Measurements from ENCODE around the gene KLHDC9.
A peak's percentile ranks its signal among the peaks of the same experiment; 100 is the strongest.
"Not testable (repeated sequence)": the region's sequence is repeated elsewhere in the genome, so short reads cannot be mapped to it uniquely, and the experiment has no call there.

Gene KLHDC9, protein sequence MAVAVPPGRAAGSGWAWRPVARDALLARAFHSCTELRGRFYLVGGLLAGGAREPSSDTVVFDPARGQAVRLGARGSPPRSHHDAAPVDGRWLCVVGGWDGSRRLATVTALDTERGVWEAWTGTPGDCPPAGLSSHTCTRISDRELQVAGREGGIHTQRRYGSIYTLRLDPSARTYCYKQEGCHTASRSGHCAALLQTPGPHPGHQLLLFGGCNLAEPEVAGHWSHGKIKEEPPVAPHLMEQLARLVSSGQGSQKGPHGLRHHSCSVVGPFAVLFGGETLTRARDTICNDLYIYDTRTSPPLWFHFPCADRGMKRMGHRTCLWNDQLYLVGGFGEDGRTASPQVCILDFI

GRCh38 chr1:161098210-161099068 is at the start of gene KLHDC9:
Gene KLHDC9, plus strand, starts transcription at chr1:161098361. Its CDS starts 175 bp downstream, at chr1:161098536.
- DNase-seq: peak in 2 of 4 experiments; percentile 35 to 45

DNA sequence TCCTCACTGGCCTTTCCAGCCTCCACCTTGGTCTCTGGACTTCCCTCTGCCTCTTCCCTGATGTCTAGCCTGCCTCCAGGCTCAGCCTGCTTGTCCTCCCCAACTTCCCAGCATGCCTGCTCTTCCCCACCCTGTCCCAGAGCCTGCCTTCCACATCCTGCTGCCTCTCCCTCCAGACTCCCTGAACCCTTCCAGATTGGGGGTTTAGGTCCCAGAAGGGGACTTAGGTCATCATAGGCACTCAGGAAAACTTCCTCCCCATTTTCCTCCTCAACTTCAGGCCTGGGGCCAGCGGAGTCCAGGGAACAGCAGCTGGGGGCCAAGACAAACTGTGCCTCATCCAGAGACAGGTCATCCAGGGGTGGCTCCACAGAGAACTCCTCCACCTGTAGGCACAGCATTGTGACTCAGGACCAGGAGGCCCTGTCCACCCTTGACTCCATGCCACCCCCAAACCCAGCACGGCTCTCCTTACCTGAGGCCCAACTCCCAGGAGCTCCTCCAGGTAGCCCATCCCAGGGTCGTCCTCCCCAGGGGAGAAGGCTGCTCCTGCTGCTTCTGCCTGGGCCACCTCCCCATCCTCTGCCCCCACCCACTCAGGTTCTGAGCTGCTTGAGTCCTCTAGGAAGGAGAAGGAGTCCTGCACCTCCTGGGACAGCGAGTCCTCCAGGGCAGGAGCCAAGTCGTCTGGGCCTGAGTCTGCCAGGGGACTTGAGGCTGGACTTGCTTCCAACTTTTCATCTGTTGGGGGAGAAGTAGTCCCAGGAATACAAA is 49.0 kb upstream of the KLHDC9 start:
- DNase-seq: no peak

DNA sequence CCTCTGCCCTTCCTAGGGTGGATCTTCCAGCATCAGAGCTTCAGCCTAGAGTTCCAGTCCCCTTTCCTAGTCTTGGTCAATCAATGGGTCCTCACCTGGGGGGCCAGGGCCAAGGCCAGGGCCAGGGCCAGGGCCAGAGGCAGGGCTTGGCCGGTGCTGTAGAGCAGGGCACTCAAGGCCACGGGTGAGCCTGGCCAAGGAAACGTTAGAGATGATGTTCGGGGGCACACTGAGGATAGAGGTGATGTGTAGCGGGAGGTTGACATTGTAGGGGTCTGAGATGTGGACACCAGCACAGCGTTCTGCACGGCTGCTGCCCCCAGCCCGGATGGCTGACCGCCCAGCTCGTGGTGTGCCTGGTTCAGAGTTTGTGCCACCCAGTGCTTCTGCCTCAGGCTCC is 46.9 kb upstream of the KLHDC9 start:
- DNase-seq: no peak

- no peak for DNase-seq
These were observed 45.3 kb upstream of the KLHDC9 start for GRCh38 chr1:161052899-161053298.

- no peak for DNase-seq
These were observed 43.9 kb upstream of the KLHDC9 start for GRCh38 chr1:161054232-161054631.

DNA sequence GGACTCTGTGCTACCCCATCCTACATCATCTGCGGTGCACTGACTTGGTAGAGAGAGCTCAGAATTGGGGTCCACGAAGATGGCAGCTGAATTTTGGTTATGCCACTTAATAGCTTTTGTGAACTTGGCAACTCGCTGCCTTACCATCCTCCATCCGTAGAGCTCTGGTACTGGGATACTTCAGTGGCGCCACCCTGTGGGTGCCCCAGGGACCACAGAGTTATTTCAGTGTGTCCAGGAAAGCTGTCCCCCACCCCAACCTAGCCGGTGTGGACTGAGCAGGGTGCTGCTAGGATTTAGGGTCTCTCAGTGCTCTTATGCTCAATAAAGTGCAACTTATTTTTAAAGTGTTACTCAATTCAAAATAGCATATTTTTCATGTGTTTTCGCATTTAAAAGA is 43.4 kb upstream of the KLHDC9 start:
- DNase-seq: no peak

DNA sequence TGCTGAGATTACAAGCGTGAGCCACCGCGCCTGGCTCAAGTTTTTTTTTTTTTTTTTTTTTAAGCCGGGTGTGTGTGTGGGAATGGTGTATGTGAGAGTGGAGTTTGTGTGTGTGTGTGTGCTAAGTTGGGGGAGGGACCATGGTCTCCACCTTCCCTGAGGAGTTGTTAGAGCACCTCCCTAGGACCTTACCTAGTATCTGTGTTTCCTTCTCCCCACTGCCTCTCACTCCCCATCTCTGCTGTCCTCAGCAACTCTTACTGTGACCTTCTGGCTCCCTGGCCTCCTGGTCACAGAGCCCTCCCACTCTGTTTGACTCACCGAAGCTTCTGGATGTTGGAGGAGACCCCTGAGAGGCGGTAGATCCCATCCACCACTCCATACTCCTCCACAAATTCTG is 38.9 kb upstream of the KLHDC9 start:
- DNase-seq: no peak

DNA sequence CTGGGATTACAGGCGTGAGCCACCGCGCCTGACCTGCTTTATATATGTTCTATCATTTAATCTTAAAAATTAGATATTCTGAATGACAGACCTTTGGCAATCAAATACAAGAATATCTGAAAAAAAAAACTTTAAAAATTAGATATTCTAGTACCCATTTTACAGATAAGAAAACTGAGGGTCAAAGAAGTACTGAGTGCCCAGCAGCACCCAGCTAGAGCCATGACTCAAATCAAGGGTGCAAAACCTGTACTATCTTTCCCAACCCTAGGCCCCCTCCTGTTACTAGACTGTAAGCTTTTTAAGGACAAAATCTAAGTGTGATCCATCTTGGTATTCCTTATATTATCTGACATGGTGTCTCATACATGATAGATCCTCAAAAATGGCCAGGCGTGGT is 36.7 kb upstream of the KLHDC9 start:
- DNase-seq: no peak

- DNase-seq: not testable (repeated sequence)
These were observed 34.2 kb upstream of the KLHDC9 start for GRCh38 chr1:161063936-161064335.

DNA sequence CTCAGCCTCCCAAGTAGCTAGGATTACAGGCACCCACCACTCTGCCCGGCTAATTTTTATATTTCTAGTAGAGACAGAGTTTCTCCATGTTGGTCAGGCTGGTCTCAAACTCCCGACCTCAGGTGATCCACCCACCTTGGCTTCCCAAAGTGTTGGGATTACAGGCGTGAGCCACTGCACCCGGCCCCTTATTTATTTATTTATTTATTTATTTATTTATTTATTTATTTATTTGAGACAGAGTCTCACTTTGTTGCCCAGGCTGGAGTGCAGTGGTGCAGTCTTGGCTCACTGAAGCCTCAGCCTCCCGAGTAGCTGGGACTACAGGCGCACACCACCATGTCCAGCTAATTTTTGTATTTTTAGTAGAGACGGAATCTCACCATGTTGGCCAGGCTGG is 32.5 kb upstream of the KLHDC9 start:
- not testable (repeated sequence) for DNase-seq

DNA sequence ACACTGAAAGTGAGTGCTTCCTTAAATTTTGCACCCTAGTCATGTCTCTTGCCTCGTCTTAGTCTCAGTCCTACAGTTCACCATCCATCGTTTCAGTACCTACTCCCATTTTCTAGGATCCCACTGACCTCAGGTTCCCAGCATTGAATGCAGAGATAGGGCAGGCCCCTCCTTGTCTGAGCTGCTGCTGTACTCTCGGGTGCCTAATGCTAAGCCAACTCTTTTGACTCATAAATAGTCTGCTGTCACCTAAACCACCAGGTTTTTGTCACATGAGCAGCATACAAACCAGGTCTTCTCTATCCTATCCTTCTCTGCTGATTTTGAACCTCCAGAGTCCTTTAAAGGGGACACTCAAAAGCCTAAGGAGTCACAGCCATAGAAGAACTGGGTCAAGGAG is 31.5 kb upstream of the KLHDC9 start:
- DNase-seq: no peak

DNA sequence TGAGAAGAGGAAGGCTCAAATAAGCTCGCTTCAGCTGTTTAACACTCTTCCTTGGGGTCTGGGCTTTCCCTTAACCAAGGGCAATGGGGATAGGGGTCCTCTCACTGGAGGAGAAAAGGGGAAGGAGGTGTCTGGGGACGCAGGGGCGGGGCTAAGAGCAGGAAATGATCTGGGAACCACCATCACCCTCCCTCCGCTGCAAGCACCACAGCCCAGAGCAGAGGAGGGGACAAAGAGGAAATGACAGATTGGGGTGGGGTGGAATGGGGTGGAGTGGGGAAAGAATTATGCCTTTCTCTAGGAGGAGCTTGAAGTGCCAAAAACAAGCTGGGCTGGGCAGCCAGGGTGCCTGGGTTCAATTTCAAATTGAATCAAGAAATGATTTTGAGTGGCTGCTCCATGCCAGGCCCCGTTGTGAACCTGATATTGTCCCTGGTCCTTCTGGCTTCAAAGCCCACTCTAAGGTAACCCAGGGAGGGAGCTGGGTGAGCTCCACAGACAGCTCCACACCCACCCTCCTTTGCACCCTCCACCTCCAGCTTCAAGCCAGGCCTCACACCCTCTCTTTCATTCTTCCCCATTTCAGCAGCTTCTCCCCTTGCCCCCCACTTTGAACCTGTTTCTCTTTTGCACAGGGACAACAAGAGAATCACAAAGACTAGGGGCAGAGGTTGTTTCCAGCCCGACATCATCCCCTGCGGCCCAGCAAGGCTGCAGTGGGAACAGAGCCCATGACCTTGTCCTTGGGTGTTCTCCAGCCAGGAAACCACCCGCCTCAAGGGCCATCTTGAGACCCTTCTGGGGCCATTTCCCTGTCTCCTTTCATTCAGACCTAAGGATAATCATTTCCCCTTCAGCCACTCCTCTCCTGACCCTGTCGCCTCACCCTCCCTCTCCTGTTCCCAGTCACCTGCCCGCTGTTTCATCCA is 29.6 kb upstream of the KLHDC9 start:
- peak; percentile 32 to 61 (median 54) for DNase-seq

DNA sequence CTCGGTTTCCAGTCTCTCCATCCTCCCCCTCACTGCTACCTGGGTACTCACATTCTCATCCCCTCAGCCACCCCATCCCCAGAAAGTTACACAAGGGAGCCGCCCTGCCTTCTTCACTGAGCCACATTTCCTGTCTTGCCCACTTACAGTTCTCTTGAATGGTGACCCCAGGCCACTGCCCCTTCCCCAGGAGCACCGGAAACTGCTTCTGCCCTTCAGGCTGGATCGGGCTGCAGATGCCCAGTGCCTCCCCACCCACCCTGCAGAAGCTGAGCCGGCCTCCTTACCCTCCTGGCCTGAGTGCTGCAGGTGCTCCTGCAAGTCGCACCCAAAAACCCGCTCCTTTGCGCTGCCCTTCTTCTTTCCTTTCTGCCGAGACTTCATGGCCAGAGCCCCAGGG is 28.9 kb upstream of the KLHDC9 start:
- DNase-seq: no peak

GRCh38 chr1:161069731-161070270 is 28.4 kb upstream of the KLHDC9 start, which contains the start of gene ARHGAP30:
Gene ARHGAP30, minus strand, starts transcription at chr1:161069891. Its CDS starts 267 bp downstream, at chr1:161069624.
- peak; percentile 43 to 81 (median 64) for DNase-seq

DNA sequence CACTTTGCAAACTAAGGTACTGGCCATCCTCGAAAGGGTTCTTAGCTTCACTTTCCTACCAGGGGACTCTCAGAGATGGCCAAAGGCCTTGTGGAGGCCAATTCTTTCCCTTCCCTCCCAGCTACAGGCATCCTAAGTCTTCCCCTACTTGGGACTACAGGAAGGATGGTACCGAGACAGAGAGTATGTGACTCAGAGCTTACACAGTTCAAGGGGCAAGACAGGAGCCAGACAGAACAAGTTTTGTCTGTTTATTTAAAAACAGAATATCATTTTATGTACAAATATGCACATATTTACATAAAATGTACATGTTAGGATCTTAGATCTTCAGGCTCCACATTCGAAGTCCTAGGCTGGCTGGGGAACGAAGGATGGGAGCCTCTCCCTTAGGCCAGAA is 27.4 kb upstream of the KLHDC9 start:
- no peak for DNase-seq

- DNase-seq: peak in 1 of 4 experiments; percentile 14
These were observed 26.2 kb upstream of the KLHDC9 start for GRCh38 chr1:161071886-161072371.

DNA sequence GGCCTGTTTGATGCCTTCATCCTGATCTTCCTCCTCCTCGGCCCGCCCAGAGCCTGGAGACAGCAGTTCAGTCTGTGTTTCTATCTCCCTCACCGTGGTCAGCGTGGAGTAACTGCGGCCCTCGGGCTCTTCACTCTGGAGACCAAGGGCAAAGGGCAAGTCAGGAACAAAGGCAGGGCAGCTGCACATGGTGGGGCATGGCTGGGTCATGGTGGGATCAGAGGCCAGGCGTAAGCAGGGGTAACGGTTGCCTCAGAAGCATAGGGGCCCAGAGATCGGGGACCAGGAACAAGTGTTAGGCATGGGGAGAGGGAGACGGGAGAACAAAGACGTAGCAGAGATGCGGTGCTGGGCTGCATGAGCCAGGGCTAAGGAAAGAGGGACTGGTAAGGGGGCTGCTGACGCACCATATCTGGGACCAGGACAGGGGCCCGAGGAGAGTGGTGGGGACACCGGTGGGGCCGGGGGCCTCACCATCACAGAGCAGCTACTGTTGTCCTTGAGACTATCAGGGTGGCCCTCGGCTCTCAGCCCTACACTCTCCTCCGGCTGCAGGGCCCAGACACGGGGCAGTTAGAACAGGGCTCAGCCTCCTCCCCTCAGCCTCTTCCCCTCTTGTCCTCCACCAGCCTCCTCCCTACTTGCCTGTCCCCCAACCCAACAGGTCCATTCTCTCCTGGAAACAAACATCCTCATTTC is 25.3 kb upstream of the KLHDC9 start:
- no peak for DNase-seq

DNA sequence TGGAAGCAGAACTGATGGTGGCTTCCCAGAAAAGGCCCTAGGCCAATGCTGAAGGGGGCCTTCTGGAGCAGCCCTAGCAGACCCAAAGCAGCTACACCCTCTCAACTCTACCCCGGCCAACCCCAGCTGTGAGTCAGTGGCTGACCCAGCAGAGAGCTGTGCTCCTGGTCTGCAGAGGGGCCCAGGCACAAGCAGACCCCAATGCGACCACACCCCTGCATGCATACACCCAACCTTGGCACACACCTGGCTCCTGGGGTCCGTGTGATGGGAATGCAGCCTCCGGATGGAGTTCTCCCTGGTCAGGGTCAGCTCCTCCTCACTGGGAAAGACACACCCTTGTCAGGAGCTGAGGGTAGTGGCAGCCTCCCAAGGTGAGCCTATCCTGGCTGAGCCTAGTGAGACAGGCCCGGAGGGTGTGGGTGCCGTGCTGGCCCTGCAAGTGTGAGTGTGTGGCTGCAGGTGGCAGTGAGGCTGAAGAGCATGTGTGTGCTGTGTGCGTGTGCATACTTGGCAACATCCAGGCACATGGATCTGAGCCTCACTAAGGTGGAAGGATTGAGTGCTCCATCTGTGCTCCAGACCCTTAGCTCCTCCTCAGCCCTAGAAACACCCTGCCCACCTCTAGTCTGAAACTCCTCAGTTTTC is 24.6 kb upstream of the KLHDC9 start:
- no peak for DNase-seq

DNA sequence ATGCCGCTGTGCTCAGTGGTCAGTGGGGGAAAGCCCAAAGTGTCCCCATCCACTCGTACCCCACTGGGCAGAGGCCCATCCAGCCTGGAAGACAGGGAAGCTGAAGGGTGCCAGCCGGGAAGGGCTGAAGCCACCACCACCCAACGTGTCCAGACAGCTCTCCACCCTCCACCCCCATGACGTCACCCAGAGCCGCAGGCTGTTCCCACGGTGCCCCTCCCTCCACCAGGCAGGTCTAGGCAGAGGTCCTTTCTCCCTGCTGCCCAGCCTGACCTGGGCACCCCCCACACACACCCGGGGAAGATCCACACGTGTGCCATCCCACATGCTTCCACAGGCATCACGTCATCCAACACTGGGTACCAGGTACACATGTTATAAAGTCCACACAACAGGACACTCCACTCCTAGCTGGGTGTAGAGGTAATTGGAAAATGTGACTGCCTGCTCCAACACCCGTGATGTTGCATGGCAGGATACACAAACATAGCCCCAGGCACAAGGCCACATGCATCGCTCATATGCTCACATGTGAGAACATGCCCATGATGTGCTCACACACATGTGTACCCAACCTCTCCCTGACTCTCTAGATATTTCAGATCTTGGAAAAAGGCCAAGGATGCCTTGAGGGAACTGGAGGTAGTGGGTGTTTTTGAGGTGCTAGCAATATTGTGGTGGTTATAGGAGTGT is 23.3 kb upstream of the KLHDC9 start:
- no peak for DNase-seq

- DNase-seq: no peak
These were observed 21.8 kb upstream of the KLHDC9 start for GRCh38 chr1:161076410-161076809.
